ENCODE measurements around the gene TRIM26. TPM values are rescaled to one million over a fixed set of nuclear protein-coding genes. Genes with fewer than 3 reads are reported as not detected.
"Not testable (repeated sequence)": the region's sequence is repeated elsewhere in the genome, so short reads cannot be mapped to it uniquely, and the experiment has no call there.

TRIM26 gene
- total RNA-seq, 1 donor = 29.3 TPM

- no peaks in the 10 kb centered on the region for H3K36me3 ChIP-seq (ENCODE audit: insufficient read depth, low read length)
- no peaks in the 10 kb centered on the region for H3K79me2 ChIP-seq (ENCODE audit: insufficient read depth, low read length)
- H3K27ac ChIP-seq (ENCODE audit: low read depth, low read length) = no peak overlapping the region
- H3K4me3 ChIP-seq (ENCODE audit: insufficient read depth, low read length) = no peak overlapping the region
- TF ChIP-seq CTCF (IDR thresholded peaks at IDR 0.05; ENCODE audit: extremely low read depth, low read depth, low read length) = peak; percentile 91
- no peaks in the 10 kb centered on the region for H4K20me1 ChIP-seq (ENCODE audit: insufficient read depth, low read length)
- H3K4me2 ChIP-seq (ENCODE audit: insufficient read depth, low read length) = no peak overlapping the region
- peak; percentile 87 for DNase-seq (ENCODE audit: insufficient read length, low spot score, missing footprints)
- H3K4me1 ChIP-seq (ENCODE audit: insufficient read depth, low read length) = no peaks in the 10 kb centered on the region
- peaks cover 78% of the 10 kb centered on the region for H3K27me3 ChIP-seq (ENCODE audit: insufficient read depth, low read length)
- H2AFZ ChIP-seq (ENCODE audit: low read length) = no peak overlapping the region
- H3K9me3 ChIP-seq (ENCODE audit: low read depth, low read length) = no peaks in the 10 kb centered on the region
Observed at GRCh38 chr6:30169658-30170614, 43.3 kb downstream of the TRIM26 start.

- H3K27ac ChIP-seq (ENCODE audit: low read depth, low read length) = no peak overlapping the region
- no peak overlapping the region for H3K4me3 ChIP-seq (ENCODE audit: insufficient read depth, low read length)
- no peaks in the 10 kb centered on the region for H3K79me2 ChIP-seq (ENCODE audit: insufficient read depth, low read length)
- H2AFZ ChIP-seq (ENCODE audit: low read length) = no peak overlapping the region
- H3K36me3 ChIP-seq (ENCODE audit: insufficient read depth, low read length) = no peaks in the 10 kb centered on the region
- H4K20me1 ChIP-seq (ENCODE audit: insufficient read depth, low read length) = no peaks in the 10 kb centered on the region
- no peak for DNase-seq (ENCODE audit: insufficient read length, low spot score, missing footprints)
- no peak overlapping the region for H3K4me2 ChIP-seq (ENCODE audit: insufficient read depth, low read length)
- peaks cover 74% of the 10 kb centered on the region for H3K27me3 ChIP-seq (ENCODE audit: insufficient read depth, low read length)
- no peaks in the 10 kb centered on the region for H3K4me1 ChIP-seq (ENCODE audit: insufficient read depth, low read length)
- no peak for TF ChIP-seq CTCF (IDR thresholded peaks at IDR 0.05; ENCODE audit: extremely low read depth, low read depth, low read length)
- H3K9me3 ChIP-seq (ENCODE audit: low read depth, low read length) = no peaks in the 10 kb centered on the region
Observed at GRCh38 chr6:30168741-30169140, 44.5 kb downstream of the TRIM26 start.

- H4K20me1 ChIP-seq (ENCODE audit: insufficient read depth, low read length) = no peaks in the 10 kb centered on the region
- no peak overlapping the region for H3K4me3 ChIP-seq (ENCODE audit: insufficient read depth, low read length)
- H3K27me3 ChIP-seq (ENCODE audit: insufficient read depth, low read length) = peaks cover 59% of the 10 kb centered on the region
- no peaks in the 10 kb centered on the region for H3K36me3 ChIP-seq (ENCODE audit: insufficient read depth, low read length)
- TF ChIP-seq CTCF (IDR thresholded peaks at IDR 0.05; ENCODE audit: extremely low read depth, low read depth, low read length) = no peak
- H3K4me1 ChIP-seq (ENCODE audit: insufficient read depth, low read length) = no peaks in the 10 kb centered on the region
- H3K79me2 ChIP-seq (ENCODE audit: insufficient read depth, low read length) = no peaks in the 10 kb centered on the region
- H3K9me3 ChIP-seq (ENCODE audit: low read depth, low read length) = no peaks in the 10 kb centered on the region
- no peak for DNase-seq (ENCODE audit: insufficient read length, low spot score, missing footprints)
- no peak overlapping the region for H3K4me2 ChIP-seq (ENCODE audit: insufficient read depth, low read length)
- no peak overlapping the region for H2AFZ ChIP-seq (ENCODE audit: low read length)
- no peak overlapping the region for H3K27ac ChIP-seq (ENCODE audit: low read depth, low read length)
Observed at GRCh38 chr6:30167101-30167500, 46.1 kb downstream of the TRIM26 start.

- H3K9me3 ChIP-seq (ENCODE audit: low read depth, low read length); H3K27ac ChIP-seq (ENCODE audit: low read depth, low read length); H2AFZ ChIP-seq (ENCODE audit: low read length); H3K4me1 ChIP-seq (ENCODE audit: insufficient read depth, low read length); DNase-seq (ENCODE audit: insufficient read length, low spot score, missing footprints); H4K20me1 ChIP-seq (ENCODE audit: insufficient read depth, low read length); H3K4me3 ChIP-seq (ENCODE audit: insufficient read depth, low read length); H3K4me2 ChIP-seq (ENCODE audit: insufficient read depth, low read length); H3K79me2 ChIP-seq (ENCODE audit: insufficient read depth, low read length); H3K36me3 ChIP-seq (ENCODE audit: insufficient read depth, low read length): not testable (repeated sequence)
- peaks cover 41% of the 10 kb centered on the region for H3K27me3 ChIP-seq (ENCODE audit: insufficient read depth, low read length)
Observed at GRCh38 chr6:30165238-30165637, 48.0 kb downstream of the TRIM26 start.

Data from osteoblast (primary cell).